Bronchial epithelial cell (primary cell): Measurements from ENCODE around the gene RFC4. TPM values are rescaled to one million over a fixed set of nuclear protein-coding genes. Genes with fewer than 3 reads are reported as not detected.

ENCODE experiments used
- DNase-seq: peaks from one replicate; pipeline ENCODE4 v3.0.0-alpha.2; 2010; ENCODE audit warnings: low read depth
- FAIRE-seq: peaks from 2 replicates; lab custom pipeline; 2011; peaks lifted over from hg19 to GRCh38; lab: Jason Lieb, UNC
- H3K27me3 ChIP-seq: 2 replicates; pipeline ENCODE4 v1.5.1; 2011; ENCODE audit warnings: low read length; ENCODE audit not compliant: control insufficient read depth, insufficient read depth
- H3K36me3 ChIP-seq: 2 replicates; pipeline ENCODE4 v1.5.1; 2011; ENCODE audit warnings: low read length; ENCODE audit not compliant: control insufficient read depth, insufficient read depth
- H3K4me3 ChIP-seq: 2 replicates; pipeline ENCODE4 v1.5.1; 2011; ENCODE audit warnings: mild to moderate bottlenecking, low read depth, low read length, control low read depth
- total RNA-seq: library from RNA; depleted of rRNA; stranded (reverse); fragments of >200 nt; gene quantifications from 2 replicates; pipeline ENCODE4 v1.2.1, GENCODE V29; 2014
- TF ChIP-seq, protein P1 (sequence below): IDR thresholded peaks from 2 replicates; pipeline ENCODE4 v1.5.1; 2011; ENCODE audit warnings: mild to moderate bottlenecking, moderate library complexity, low read length, control low read depth, inconsistent platforms; ENCODE audit not compliant: insufficient read depth, severe bottlenecking

The RFC4 gene
- total RNA-seq, 1 donor from 2014 or later, result 26.1 TPM

DNA sequence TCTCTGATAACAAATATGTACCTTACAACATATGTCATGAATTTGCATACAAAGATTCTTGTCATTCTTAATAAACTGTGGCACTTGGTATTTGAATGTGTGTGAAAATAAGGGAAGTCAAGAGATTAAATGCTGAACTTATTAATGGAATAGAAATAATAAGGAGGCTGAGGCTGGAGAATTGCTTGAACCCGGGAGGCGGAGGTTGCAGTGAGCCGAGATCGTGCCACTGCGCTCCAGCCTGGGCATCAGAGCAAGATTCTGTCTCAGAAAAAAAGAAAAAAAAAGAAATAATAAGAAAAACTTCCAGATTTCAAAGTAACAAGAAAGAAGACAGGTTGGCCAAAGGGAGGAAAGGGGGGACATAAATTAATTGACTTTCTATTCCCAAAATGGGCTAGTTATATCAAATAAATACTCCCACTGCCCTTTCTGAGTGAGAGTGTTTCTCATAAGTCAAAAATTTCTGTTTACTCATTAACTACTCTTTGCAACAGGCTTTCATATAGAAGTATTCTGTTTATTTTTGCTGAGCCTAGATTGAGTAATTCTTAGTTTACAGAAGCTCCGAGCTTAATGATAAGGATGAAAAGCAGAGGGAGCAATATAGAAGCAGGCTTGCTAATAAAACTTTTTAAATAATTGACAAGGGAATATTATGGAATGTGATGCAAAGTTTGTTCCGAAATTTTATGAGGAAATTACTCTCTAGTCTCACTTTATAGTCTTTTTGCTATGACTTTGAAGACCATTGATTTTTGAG is 63.5 kb downstream of the RFC4 start:
- no peaks in the 10 kb centered on the region for H3K27me3 ChIP-seq
- H3K36me3 ChIP-seq, result no peaks in the 10 kb centered on the region
- no peak overlapping the region for H3K4me3 ChIP-seq
- FAIRE-seq (no peak), DNase-seq (peak; percentile 21)
- TF ChIP-seq, protein P1, sequence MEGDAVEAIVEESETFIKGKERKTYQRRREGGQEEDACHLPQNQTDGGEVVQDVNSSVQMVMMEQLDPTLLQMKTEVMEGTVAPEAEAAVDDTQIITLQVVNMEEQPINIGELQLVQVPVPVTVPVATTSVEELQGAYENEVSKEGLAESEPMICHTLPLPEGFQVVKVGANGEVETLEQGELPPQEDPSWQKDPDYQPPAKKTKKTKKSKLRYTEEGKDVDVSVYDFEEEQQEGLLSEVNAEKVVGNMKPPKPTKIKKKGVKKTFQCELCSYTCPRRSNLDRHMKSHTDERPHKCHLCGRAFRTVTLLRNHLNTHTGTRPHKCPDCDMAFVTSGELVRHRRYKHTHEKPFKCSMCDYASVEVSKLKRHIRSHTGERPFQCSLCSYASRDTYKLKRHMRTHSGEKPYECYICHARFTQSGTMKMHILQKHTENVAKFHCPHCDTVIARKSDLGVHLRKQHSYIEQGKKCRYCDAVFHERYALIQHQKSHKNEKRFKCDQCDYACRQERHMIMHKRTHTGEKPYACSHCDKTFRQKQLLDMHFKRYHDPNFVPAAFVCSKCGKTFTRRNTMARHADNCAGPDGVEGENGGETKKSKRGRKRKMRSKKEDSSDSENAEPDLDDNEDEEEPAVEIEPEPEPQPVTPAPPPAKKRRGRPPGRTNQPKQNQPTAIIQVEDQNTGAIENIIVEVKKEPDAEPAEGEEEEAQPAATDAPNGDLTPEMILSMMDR, result no peak

Other genes with a start within 250 kb of the RFC4 start
- gene TBCCD1, start 239.1 kb downstream of the RFC4 start, total RNA-seq, result 13.7 and 14.7 TPM in 2 replicates
- gene DNAJB11, start 235.8 kb downstream of the RFC4 start, total RNA-seq, result 66.6 and 94.5 TPM in 2 replicates
- gene AHSG, start 193.4 kb downstream of the RFC4 start, total RNA-seq, result 0.13 TPM in 1 of 2 replicates, not detected in the other
- gene FETUB, start 166.1 kb downstream of the RFC4 start, total RNA-seq, result 0.38 TPM in 1 of 2 replicates, not detected in the other
- not detected in 2 replicates for gene HRG, start 140.5 kb downstream of the RFC4 start, total RNA-seq
- gene KNG1, start 89.1 kb downstream of the RFC4 start, total RNA-seq, result not detected in 2 replicates
- 357 and 614 TPM in 2 replicates for gene EIF4A2, start 22.9 kb downstream of the RFC4 start, total RNA-seq
- not detected in 2 replicates for gene ADIPOQ, start 36.2 kb upstream of the RFC4 start, total RNA-seq
- 5.5 and 8.6 TPM in 2 replicates for gene ST6GAL1, start 124.0 kb upstream of the RFC4 start, total RNA-seq